ENCODE data around the gene NTRK2.

Gene NTRK2

GRCh38 chr9:84939774-84940173 lies 270.2 kb downstream of the NTRK2 start:
- no peak for DNase-seq (ENCODE audit: low spot score)

- no peak for DNase-seq (ENCODE audit: low spot score)
Measured at GRCh38 chr9:84940294-84940693, 270.8 kb downstream of the NTRK2 start.

GRCh38 chr9:84941792-84942191 lies 272.3 kb downstream of the NTRK2 start:
- DNase-seq (ENCODE audit: low spot score), result no peak

- no peak for DNase-seq (ENCODE audit: low spot score)
Measured at GRCh38 chr9:84943482-84944050, 274.0 kb downstream of the NTRK2 start.

GRCh38 chr9:84945878-84946538 lies 276.5 kb downstream of the NTRK2 start:
- peak; percentile 11 for DNase-seq (ENCODE audit: low spot score)

GRCh38 chr9:84947412-84947972 lies 278.0 kb downstream of the NTRK2 start:
- DNase-seq (ENCODE audit: low spot score), result no peak

- DNase-seq (ENCODE audit: low spot score), result no peak
Measured at GRCh38 chr9:84949258-84949657, 279.7 kb downstream of the NTRK2 start.

GRCh38 chr9:84949971-84950370 lies 280.4 kb downstream of the NTRK2 start:
- DNase-seq (ENCODE audit: low spot score), result no peak

GRCh38 chr9:84950879-84951811 lies 281.6 kb downstream of the NTRK2 start:
- no peak for DNase-seq (ENCODE audit: low spot score)

GRCh38 chr9:84953252-84953773 lies 283.8 kb downstream of the NTRK2 start:
- no peak for DNase-seq (ENCODE audit: low spot score)

- DNase-seq (ENCODE audit: low spot score), result peak; percentile 85
Measured at GRCh38 chr9:84953797-84954705, 284.5 kb downstream of the NTRK2 start.

GRCh38 chr9:84955155-84955554 lies 285.6 kb downstream of the NTRK2 start:
- DNase-seq (ENCODE audit: low spot score), result no peak

GRCh38 chr9:84955971-84956370 lies 286.4 kb downstream of the NTRK2 start:
- DNase-seq (ENCODE audit: low spot score), result no peak

GRCh38 chr9:84959339-84959738 lies 289.8 kb downstream of the NTRK2 start:
- no peak for DNase-seq (ENCODE audit: low spot score)

GRCh38 chr9:84966876-84967830 lies 297.6 kb downstream of the NTRK2 start:
- no peak for DNase-seq (ENCODE audit: low spot score)

- no peak for DNase-seq (ENCODE audit: low spot score)
Measured at GRCh38 chr9:84969084-84969483, 299.6 kb downstream of the NTRK2 start.

GRCh38 chr9:84969736-84970135 lies 300.2 kb downstream of the NTRK2 start:
- no peak for DNase-seq (ENCODE audit: low spot score)

GRCh38 chr9:84970432-84970831 lies 300.9 kb downstream of the NTRK2 start:
- no peak for DNase-seq (ENCODE audit: low spot score)

- DNase-seq (ENCODE audit: low spot score), result no peak
Measured at GRCh38 chr9:84971571-84971970, 302.0 kb downstream of the NTRK2 start.

- no peak for DNase-seq (ENCODE audit: low spot score)
Measured at GRCh38 chr9:84974258-84974657, 304.7 kb downstream of the NTRK2 start.
